Measurements from ENCODE around the gene TIGD1.

GRCh38 chr2:232498452-232498851 is 51.9 kb downstream of the TIGD1 start:
- no peak for TF ChIP-seq CTCF (IDR thresholded peaks at IDR 0.05; ENCODE audit: low read length)
- TF ChIP-seq EZH2 (optimal IDR thresholded peaks at IDR 0.05; ENCODE audit: low read depth, low read length), result no peak
- TF ChIP-seq EZH2phosphoT487 (IDR thresholded peaks at IDR 0.05; ENCODE audit: low read length), result no peak

Data from MM.1S (cell line).